ENCODE results near the gene AADAC.
"Not testable (repeated sequence)": the region's sequence is repeated elsewhere in the genome, so short reads cannot be mapped to it uniquely, and the experiment has no call there.

Gene AADAC

DNA sequence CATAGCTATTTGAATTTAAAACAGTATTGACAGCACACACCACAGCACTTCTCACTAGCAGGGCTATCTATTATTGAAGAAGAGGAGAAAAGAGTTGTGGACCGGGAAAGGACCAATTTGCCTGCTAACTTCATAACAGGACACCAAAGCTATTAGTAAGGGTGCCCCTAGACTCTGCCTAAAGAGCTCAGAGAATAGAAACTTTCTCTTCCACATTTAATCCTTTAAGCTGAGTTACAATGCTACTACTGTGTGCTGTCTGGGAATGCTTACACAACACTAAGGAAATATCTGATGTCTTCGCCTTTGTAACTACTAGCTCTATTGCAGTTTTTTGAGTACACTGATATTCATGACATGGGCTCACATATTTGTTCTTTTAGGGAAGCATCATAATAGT is 13.5 kb upstream of the AADAC start:
- DNase-seq: no peak

DNA sequence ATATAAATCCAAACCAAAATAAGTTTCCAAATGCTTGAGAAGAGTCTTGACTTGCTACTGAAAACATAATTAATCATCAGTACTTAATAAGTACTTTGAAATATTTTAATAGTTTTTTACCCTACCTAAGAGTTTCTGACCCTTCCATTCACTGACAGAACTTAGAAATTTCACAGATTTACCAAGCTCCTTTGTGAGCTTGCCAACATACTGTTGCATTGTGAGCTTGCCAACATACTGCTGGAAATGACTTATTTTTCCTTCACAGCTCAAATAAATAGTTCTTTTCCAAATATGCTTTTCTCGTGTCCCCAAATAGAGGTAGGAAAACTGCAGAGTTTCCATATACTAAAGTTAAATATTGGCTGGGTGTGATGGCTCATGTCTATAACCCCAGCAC is 9.6 kb upstream of the AADAC start:
- DNase-seq: no peak

DNA sequence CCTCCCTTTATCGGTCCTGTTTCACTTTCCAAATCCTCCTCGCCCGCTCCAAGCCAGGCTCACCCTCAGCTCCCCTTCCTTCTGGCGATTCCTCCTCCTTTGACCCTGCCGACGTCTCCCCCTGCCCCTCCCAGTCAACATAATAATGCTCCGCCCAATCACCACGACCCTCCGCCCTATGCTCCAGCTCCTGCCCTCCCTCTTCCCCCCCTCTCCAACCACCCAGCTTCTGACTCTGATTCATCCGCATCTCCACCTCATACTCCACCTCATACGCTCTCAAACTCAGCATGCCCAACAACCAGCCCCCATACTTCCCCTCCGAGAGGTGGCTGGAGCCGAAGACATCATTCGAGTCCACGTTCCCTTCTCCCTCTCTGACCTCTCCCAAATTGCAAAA is 7.1 kb upstream of the AADAC start:
- no peak for DNase-seq

DNA sequence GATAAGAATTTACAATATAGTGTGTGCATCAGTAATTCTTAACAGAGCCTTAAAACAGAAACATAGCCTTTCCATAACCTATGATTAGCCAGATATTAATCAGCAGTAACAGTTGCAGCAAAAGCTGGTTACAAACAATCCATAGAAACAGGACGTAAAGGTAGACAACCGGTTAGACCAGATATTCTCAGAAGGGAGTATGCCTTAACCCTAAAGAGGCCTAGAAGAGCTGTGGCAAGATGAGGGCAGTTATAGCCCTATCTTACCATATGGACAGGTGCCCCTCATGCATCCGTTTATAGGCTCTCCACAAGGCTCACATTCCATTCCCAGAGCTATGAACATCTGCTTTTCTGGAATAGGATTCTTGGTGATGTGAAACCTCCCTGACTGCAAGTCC is 5.0 kb upstream of the AADAC start:
- DNase-seq: not testable (repeated sequence)

DNA sequence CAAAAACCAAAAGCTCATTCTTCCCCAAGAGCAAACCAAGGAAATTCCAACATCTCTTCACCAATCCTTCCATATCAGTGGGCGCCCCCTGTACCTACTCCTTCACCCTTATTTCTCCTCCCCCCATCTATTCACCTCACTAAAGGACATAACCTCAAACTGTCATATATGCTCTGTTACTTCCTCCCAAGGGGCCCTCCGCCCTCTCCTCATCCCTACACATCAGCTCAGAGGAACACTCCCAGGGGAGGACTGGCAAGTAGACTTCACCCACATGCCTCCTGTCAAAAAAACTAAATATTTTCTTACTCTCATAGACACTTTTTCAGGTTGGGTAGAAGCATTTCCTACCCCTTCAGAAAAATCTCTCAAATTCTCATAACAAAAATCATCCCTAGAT is 2.4 kb upstream of the AADAC start:
- DNase-seq: no peak

DNA sequence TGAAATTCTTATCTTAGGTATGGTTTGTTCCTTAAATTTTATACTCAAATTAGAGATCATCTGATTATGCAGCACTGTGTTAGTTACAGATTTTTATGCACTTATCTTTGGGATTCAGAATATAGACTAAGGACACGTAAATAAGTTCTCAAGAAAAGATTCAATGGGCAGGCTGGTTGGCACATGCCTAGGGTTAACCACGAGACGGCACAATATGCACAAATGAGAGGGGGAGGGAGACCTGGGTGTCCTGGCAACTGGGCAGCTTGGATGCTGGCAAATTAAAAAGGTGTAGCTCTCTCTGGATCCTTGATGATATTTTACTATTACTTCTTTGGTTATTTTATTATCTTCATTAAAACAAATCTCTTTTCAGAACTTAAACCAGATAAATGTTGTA is 672 bp downstream of the AADAC start:
- DNase-seq: no peak

DNA sequence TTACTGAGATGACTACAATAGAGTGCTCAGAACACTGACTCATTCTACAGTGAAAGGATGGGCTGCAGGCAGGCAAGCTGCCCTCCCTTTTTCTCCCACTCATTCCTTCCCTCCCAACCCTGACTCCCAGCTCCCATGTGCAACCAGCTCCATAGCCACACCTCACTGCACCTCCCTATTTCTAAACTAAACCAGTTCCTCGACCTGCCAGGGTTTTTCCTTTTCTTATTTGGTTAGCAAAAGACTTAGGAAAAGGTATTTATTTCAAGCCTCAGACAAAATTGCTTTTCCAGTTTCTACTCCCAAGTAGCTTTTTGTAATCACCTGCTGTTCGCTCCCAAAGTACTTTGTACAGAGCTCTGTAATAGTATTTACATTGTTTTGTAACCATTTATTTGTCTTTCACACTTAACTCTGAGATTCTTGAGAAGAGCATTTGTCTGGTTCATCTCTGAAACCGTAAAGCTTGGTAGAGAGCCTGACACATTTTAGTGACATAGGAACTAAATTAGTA is 2.2 kb downstream of the AADAC start:
- DNase-seq: no peak

DNA sequence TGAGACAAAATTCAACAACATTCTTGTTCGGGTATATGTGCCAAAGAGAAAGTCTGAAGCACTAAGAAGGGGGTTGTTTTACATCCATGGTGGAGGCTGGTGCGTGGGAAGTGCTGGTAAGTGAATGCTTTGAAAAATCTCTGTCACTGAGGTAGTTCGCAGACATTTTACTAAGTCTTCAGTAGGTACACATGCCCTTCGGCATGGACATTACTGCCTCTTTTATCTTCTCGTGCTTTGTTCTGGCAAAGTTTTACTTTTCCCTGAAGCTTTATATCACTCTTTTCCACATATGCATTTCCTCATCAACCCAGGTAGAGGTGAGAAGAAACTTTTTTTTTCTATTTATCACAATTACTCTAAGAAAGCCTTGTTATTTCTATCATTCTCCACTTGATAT is 3.6 kb downstream of the AADAC start:
- DNase-seq: no peak

DNA sequence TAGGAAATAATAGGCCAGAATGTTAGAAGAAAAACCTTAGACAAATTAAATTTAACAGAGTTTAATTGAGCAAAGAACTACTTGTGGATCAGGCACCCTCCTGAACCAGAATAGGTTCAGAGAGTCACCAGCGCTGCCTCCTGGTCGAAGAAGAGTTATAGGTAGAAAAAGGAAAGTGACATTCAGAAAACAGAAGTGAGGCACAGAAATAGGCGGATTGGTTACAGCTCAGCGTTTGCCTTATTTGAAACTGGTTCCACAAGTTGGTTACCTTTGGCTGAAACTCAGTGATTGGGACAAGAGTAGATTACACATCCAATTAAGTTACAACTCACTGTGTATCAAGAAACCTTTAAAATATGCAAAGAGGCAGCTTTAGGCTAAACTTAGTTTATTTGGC is 4.4 kb downstream of the AADAC start:
- DNase-seq: no peak

DNA sequence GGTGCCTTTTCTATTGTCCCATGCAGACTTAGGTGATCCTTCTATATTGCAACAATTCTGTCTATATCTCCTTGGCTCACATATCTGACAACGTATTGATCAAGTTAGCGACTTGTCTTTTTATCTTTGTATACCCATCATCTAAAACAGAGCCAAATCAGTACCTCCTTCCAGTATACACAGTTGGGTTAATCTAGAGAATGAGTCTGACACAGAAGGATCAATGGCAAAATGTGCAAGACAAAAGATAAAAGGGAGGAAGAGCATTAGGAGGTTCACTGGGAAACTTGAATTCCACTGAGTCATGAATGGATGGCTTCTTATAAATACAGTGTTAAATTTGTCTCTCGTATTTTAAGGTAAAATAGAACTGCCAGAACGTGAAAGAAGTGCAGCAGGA is 6.0 kb downstream of the AADAC start:
- no peak for DNase-seq

DNA sequence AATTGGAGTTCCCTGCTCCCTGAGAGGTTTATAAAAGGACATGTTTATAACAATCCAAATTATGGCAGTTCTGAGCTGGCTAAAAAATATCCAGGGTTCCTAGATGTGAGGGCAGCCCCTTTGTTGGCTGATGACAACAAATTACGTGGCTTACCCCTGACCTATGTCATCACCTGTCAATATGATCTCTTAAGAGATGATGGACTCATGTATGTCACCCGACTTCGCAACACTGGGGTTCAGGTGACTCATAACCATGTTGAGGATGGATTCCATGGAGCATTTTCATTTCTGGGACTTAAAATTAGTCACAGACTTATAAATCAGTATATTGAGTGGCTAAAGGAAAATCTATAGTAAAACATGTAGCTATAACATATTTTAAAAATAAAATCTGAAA is 13.9 kb downstream of the AADAC start:
- no peak for DNase-seq

DNA sequence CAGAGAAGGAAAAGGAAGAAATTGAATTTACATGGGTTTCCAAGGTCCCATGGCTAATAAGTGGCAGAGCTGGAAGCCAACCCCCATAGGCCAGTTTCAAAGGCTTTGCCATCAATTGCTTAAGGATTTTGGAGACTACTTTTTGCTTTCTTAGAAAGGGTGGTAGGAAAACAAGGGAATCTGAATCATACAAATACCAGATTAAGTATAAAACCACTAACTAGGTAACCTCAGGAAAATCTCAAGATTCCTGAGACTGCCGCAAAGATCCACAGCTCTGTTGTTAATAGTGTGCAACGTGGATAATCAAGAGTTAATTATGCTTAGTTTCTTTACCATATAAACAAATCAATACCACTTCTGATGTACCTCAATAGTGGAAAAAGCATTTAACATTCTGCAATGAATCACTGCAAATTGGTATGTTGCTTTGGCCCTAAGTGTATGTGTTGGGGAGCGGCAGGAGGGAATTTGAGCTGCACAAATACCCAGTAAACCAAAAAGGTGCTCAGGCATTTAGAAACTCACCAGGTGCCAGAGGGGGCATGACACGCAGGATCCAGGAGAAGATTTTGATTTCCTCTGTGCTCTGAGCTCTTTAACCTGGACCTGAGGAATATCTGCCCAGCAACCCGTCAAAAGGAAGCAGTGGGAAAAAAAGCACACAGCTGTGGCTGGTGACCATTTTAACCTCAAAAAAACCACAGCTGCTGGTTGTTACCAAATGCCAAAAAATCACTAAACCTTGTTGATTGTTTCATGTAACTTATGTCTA is 22.0 kb downstream of the AADAC start:
- no peak for DNase-seq

DNA sequence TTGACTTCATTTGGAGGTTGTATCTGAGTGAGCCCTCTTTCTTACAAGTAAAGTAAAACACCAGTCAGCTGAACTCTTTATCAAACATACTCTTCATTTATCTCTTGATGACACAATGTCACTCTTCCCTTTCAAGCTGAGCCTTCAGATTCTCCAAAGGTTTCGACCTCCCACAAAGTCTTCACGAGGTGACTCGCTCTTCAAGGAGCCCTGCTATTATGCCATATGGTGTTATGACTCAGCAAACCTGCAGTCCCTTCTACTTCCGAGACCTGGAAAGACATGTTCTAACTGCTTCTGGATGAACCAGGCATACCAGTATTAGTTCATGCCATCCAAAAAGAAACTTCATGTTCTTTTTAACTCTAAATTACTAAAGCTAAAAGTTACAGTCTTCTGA is 23.1 kb downstream of the AADAC start:
- peak; percentile 62 to 82 for DNase-seq

DNA sequence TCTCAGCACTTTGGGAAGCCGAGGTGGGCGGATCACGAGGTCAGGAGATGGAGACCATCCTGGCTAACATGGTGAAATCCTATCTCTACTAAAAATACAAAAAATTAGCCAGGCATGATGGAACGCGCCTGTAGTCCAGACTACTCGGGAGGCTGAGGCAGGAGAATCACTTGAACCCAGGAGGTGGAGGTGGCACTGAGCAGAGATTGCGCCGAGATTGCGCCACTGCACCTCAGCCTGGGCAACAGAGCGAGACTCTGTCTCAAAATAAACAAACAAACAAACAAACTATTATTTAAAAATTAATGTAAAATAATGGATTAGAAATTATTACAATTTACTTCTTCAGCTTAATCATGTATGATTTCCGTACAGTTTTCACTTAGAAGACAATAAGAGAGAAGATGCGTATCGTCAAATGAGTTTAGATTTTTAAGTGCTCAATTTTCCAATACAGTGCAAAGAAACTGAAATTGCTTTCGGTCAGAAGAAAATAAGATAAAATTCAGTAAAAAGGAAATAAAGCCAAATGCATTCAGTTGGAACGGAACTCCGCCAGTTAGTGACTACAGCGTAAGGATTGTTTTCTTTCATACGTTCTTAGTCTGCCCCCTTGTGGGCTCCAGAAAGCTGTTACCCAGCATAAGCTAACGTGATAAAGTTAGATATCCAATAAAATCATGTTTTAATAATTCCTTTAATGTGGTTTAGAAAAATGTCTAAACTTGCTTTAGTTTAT is 24.8 kb downstream of the AADAC start:
- peak; percentile 17 to 68 for DNase-seq

DNA sequence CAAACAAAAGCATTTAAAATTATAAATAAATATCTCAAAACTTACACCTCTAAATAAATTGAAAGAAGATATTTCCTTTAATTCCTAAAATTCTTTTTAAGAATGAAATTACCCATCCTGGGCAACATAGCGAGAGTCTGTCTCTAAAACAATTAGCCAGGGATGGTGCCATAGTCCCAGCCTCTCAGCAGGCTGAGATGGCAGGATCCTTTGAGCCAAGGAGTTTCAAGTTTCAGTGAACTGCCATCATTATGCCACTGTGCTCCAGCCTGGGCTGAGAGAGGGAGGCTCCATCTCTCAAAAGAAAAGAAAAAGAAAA is 25.4 kb downstream of the AADAC start:
- DNase-seq: no peak

DNA sequence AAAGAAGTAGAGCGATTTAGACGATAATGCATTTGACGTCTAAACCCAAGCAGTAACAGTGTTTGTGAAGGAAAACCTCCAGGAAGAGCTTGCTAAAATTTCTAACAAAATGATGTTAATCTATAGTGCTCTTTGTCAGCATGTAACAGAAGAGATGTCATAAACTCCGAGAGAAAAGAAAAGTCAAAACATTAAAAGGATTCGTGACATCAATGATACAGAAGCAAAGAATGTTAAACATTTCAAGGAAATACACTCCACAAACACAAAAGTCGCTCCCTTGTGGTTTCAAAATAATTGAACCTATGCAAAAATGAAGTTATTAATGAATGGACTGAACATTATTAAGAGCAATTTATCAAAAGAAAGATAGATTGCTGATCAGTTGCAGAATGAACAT is 27.9 kb downstream of the AADAC start:
- DNase-seq: no peak

DNA sequence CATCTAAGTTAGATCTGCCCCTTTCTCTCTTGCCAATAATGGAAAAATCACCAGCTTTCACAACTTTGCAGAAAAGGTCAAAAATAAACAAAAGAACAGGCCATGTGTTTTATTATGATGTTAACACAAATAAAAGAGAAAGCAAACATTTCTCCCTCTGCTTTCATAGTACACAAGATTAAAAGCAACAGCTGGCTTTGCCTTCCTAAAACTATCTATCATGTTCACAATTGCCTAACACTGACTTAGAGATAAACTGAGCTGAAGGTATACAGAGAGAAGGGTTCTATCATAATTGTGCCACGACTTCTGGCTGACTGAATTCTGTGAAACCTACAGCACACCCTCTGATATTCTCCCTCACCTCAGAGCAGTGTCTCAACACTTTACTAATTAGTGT is 29.4 kb downstream of the AADAC start:
- DNase-seq: no peak

DNA sequence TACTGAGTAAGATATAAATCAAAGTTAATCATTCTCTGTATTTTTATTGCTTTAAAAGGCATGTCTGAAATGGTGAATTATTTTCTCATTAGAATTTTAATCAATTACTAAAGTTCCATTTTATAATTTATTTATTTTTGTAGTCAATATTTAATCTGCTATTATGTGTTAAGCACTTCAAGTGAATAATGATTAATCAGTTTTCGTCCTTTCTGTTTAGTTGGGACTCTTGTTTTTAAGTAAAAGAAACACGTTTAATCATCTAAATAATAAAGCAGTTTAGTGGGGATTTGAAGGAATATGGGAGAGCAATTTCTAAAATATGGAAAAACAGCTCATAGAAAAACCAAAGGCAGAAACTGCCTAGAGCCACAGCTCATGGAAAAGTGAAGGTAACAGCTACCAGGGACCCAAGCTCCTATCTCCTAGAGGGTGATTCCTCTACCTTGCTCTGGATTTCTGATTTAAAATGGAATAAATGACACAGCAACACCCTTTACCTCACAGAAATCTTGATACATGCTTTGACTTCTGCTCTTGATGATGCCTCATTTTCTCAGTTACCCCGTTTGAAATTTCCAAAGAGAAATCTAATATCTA is 31.5 kb downstream of the AADAC start:
- no peak for DNase-seq

DNA sequence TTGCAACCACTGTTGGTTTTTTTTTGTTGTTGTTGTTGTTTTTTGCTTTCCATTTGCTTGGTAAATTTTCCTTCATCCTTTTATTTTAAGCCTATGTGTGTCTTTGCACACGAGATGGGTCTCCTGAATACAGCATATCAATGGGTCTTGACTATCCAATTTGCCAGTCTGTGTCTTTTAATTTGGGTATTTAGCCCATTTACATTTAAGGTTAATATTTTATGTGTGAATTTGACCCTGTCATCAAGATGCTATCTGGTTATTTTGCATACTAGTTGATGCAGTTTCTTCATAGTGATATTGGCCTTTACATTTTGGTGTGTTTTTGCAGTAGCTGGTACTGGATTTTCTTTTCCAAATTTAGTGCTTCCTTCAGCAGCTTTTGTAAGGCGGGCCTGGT is 36.1 kb downstream of the AADAC start:
- DNase-seq: not testable (repeated sequence)

DNA sequence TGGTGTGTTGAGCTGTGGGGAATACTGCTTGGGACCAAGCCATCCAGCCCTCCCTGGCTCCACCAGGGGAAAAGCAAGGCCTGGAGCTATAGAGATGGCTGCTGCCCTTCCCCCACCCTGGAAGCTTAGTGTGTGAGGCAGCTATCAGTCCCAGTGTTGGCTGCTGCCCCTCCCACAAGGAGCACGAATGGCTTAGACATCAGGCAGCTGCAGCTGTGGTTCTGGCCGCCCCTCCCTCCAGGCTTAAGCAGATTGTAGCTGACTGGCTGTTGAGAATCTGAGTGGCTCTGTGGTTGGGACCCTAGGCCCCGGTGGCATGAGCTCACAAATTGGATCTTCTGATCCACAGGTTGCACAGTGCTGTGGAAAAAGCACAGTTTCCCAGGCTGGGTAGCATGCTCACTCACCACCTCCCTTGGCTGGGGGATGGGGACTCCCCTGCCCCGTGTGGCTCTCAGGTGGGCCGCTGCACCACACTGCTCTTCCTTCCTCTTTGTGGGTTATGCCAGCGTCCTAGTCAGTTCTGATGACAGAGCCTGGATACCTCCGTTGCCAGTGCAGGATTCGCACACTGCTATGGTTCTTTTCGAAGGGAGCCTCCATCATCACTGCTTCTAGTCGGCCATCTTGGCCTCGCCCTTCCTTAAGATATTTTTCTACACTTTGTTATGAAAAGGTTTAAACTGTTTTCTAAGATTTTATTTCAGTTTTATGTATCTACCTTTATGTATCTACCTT is 38.3 kb downstream of the AADAC start:
- DNase-seq: no peak

DNA sequence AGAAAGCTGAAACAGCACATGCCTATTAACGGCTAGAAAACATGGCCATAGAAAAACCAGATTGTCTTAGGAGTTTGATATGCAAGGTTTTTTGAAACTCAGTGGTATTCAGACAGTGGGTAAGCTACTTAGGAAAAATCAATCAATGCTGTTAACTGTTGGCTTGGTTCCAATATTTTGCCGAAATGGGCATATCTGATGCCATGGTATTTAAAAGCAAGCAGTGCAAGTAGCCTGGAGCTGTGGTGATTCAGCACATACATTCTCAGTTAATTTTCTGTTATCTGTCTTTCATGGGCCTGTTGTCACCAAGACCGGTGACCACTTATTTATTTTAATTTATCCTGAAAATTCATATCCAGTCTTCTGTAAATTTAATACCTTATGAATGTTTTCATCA is 42.2 kb downstream of the AADAC start:
- DNase-seq: no peak

DNA sequence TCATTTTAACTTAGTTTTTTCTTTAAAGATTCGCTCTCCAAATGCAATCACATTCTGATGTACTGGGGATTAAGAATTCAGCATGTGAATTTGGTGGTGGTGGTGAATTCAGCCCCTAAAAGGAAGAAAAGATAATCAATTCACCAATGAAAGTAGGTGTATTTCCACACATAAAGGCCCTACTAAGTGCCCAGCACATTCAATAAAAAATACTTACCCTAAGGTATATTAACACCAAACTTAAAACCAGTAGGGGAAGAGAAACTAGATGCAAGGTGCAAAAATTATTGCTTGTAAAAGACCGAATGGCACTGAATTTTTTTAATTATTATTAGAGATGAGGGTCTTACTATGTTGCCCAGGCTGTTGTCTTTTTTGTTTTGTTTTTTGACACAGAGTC is 42.7 kb downstream of the AADAC start:
- no peak for DNase-seq

DNA sequence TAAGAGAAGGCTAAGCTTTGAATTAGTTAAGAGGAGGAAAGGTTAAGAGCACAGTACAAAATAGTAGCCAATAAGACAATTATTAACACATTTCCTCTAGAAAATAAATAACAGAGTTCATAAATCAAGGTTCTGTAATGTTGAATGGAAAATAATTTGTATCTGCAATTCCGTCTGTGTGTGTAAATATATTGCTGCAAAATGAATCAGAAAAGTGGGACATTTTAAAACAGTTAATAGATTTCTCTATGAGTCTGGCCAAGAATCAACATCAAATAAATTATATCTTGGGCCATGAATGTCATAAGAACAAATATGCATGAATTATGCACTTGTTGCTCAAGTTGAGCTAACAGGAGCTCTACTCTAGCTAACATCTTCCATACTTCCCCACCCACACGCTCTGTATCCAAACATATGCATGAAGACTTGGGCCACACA is 45.3 kb downstream of the AADAC start:
- no peak for DNase-seq

DNA sequence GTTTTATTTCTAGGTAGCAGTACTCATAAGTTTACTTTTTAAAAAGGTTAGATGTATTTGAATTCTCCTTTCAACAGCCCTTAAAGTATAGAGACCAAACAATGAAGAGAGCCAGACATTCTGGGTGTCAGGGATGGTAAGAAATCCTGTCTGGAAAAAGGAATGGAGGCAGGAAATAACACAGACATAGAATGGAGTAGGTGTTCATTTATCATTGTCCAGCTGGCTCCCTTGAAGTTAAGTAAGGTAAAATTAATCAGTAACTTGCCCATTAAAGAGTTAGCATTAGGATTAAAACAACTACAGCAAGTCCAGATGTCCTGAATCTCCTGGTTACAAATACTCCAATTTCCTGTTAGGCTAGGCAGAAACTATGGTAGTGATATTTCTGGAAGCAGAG is 46.0 kb downstream of the AADAC start:
- DNase-seq: no peak
